Tibial nerve (tissue), 4 donors: ENCODE data around the gene TSHZ1. TPM values are rescaled to one million over a fixed set of nuclear protein-coding genes. Genes with fewer than 3 reads are reported as not detected.

Experiments
- DNase-seq, 2 donors: peaks; one replicate each; pipeline ENCODE4 v3.0.0-alpha.2; 2019; ENCODE audit warnings: low spot score in 2 of 2
- H3K27ac ChIP-seq, 4 donors: fragments of 200-600 bp; sonication (generic) in 3 of 4; one replicate each; pipeline ENCODE4 v1.5.1; 2017 to 2019; ENCODE audit warnings: mild to moderate bottlenecking in 1 of 4
- H3K27me3 ChIP-seq, 2 donors: fragments of 200-600 bp; sonication (generic) in 1 of 2; one replicate each; pipeline versions ENCODE4 v1.5.1 to v1.6.0; 2017 to 2019
- H3K36me3 ChIP-seq, 3 donors: fragments of 200-600 bp; sonication (generic); one replicate each; pipeline ENCODE4 v1.5.1; 2018 to 2019
- H3K4me1 ChIP-seq, 4 donors: fragments of 200-600 bp; sonication (generic) in 3 of 4; one replicate each; pipeline ENCODE4 v1.5.1; 2017 to 2019
- H3K4me3 ChIP-seq, 4 donors: fragments of 200-600 bp; sonication (generic) in 3 of 4; one replicate each; pipeline ENCODE4 v1.5.1; 2017 to 2019; ENCODE audit warnings: mild to moderate bottlenecking in 1 of 4, moderate library complexity in 1 of 4
- H3K9me3 ChIP-seq, 4 donors: fragments of 200-600 bp; sonication (generic) in 3 of 4; one replicate each; pipeline ENCODE4 v1.5.1; 2017 to 2019
- EP300 ChIP-seq, 2 donors: sonication (generic); formaldehyde crosslinking; IDR thresholded peaks; one replicate each; pipeline ENCODE4 v1.6.1; 2017; ENCODE audit warnings: antibody characterized with exemption in 2 of 2, mild to moderate bottlenecking in 1 of 2
- POLR2A ChIP-seq, 2 donors: fragments of 450-650 bp; IDR thresholded peaks; one replicate each; pipeline ENCODE4 v1.6.1; 2017; ENCODE audit warnings: antibody characterized with exemption in 2 of 2, mild to moderate bottlenecking in 2 of 2, moderate library complexity in 2 of 2
- WGBS, 2 donors: methylation state at CpG; one replicate each; pipeline ENCODE4 v1.1.5; 2018; 5-methylcytosine and 5-hydroxymethylcytosine counted together
- total RNA-seq, 4 donors: library from RNA; depleted of rRNA; stranded (reverse); fragments of >200 nt; gene quantifications; one replicate each; pipeline ENCODE4 v1.1.0, GENCODE V29; 2016
- TF ChIP-seq, protein P1 (sequence below), 5 experiments: fragments of 200-600 bp in 3 of 5; fragments of 450-650 bp in 2 of 5; sonication (generic) in 3 of 5; IDR thresholded peaks; one replicate each; pipeline ENCODE4 v1.5.1; 2016 to 2019; ENCODE audit warnings: antibody characterized with exemption in 5 of 5, mild to moderate bottlenecking in 3 of 5, moderate library complexity in 2 of 5

Gene TSHZ1
- total RNA-seq, 4 donors from 2014 or later: 15.6 to 23.7 (median 18.3) TPM

GRCh38 chr18:75282746-75283145 is 72.1 kb downstream of the TSHZ1 start:
- peaks cover 0 to 3% (median 0%) of the 10 kb centered on the region in 4 donors for H3K4me1 ChIP-seq
- H3K27me3 ChIP-seq: no peaks in the 10 kb centered on the region
- H3K36me3 ChIP-seq: peaks cover 0 to 48% (median 5%) of the 10 kb centered on the region in 3 donors
- WGBS, 2 donors: 94 to 96% methylated on average over 12 to 15 of the region's 15 CpGs
- DNase-seq: no peak
- H3K9me3 ChIP-seq: no peaks in the 10 kb centered on the region
- no peak overlapping the region for H3K27ac ChIP-seq
- TF ChIP-seq POLR2A (IDR thresholded peaks at IDR 0.05): no peak
- TF ChIP-seq, protein P1, sequence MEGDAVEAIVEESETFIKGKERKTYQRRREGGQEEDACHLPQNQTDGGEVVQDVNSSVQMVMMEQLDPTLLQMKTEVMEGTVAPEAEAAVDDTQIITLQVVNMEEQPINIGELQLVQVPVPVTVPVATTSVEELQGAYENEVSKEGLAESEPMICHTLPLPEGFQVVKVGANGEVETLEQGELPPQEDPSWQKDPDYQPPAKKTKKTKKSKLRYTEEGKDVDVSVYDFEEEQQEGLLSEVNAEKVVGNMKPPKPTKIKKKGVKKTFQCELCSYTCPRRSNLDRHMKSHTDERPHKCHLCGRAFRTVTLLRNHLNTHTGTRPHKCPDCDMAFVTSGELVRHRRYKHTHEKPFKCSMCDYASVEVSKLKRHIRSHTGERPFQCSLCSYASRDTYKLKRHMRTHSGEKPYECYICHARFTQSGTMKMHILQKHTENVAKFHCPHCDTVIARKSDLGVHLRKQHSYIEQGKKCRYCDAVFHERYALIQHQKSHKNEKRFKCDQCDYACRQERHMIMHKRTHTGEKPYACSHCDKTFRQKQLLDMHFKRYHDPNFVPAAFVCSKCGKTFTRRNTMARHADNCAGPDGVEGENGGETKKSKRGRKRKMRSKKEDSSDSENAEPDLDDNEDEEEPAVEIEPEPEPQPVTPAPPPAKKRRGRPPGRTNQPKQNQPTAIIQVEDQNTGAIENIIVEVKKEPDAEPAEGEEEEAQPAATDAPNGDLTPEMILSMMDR (IDR thresholded peaks at IDR 0.05): no peak
- no peak for TF ChIP-seq EP300 (IDR thresholded peaks at IDR 0.05)
- H3K4me3 ChIP-seq: no peak overlapping the region

DNA sequence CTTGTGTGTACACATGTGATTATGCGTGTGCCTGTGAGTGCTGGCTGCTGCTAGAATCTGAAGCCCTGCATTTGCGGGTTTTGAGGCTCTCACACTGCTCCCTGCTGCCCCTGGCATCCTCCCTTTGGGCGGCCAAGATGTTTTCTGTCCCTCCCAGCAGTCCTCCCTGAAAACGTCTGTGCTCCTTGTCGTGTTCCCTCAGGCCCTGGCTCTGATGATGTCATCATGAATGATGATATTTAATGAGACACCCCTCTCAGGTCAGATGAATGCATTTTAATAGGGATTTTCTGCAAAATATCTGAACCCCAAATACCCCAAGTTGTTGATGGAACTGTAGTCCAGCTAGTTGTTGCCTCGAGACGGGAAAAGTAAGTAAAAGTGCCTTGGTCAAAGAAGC is 73.1 kb downstream of the TSHZ1 start:
- no peaks in the 10 kb centered on the region for H3K9me3 ChIP-seq
- peaks cover 0 to 3% (median 0%) of the 10 kb centered on the region in 4 donors for H3K4me1 ChIP-seq
- H3K27ac ChIP-seq: no peak overlapping the region
- no peak overlapping the region for H3K4me3 ChIP-seq
- no peak for DNase-seq
- TF ChIP-seq EP300 (IDR thresholded peaks at IDR 0.05): no peak
- peaks cover 0 to 55% (median 5%) of the 10 kb centered on the region in 3 donors for H3K36me3 ChIP-seq
- WGBS, 2 donors: 86 to 93% methylated on average over 7 of the region's 7 CpGs
- H3K27me3 ChIP-seq: no peaks in the 10 kb centered on the region

DNA sequence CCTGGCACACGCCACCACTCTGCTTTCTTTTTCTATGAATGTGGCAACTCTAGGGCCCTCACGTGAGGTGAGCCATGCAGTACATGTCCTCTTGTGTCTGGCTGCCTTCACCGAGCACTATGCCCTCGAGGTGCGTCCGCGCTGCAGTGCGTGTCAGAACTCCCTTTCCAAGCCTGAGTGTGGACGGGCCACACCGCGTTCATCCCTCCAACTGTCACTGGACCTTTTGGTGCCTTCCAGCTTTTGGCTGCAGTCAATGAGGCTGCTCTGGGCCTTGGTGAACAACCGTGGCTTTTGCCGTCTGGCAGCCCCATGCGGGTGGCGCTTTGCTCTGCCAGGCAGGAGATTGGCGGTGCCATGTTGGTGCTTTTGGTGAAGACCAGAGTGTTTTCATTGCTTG is 74.0 kb downstream of the TSHZ1 start:
- TF ChIP-seq POLR2A (IDR thresholded peaks at IDR 0.05) (no peak), EP300 (IDR thresholded peaks at IDR 0.05) (no peak)
- TF ChIP-seq, protein P1 (IDR thresholded peaks at IDR 0.05): no peak
- WGBS, 2 donors: 96 to 99% methylated on average over 16 of the region's 16 CpGs

DNA sequence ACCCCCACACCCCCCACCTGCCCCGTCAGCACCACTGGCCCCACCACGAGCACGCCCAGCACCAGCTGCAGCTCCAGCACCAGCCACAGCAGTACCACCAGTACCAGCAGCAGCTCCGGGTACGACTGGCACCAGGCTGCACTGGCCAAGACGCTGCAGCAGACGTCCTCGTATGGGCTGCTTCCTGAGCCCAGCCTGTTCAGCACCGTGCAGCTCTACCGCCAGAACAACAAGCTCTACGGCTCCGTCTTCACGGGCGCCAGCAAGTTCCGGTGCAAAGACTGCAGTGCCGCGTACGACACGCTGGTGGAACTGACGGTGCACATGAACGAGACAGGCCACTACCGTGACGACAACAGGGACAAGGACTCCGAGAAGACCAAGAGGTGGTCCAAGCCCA is 75.3 kb downstream of the TSHZ1 start:
- 96 to 98% methylated on average over 16 to 21 of the region's 24 CpGs for WGBS, 2 donors
- Histone ChIP-seq H3K27me3 (no peaks in the 10 kb centered on the region), H3K4me1 (peaks cover 0 to under 1% (median 0%) of the 10 kb centered on the region in 4 donors), H3K9me3 (no peaks in the 10 kb centered on the region), H3K4me3 (no peak overlapping the region), H3K27ac (no peak overlapping the region), H3K36me3 (peaks cover 0 to 55% (median 5%) of the 10 kb centered on the region in 3 donors)
- TF ChIP-seq POLR2A (IDR thresholded peaks at IDR 0.05) (no peak), EP300 (IDR thresholded peaks at IDR 0.05) (no peak)
- TF ChIP-seq, protein P1 (IDR thresholded peaks at IDR 0.05): no peak
- DNase-seq: no peak

More for the DNA sequence above, 74.0 kb downstream of the TSHZ1 start:
- Histone ChIP-seq H3K4me1 (peaks cover 0 to 3% (median 0%) of the 10 kb centered on the region in 4 donors), H3K4me3 (no peak overlapping the region), H3K36me3 (peaks cover 0 to 55% (median 5%) of the 10 kb centered on the region in 3 donors), H3K27me3 (no peaks in the 10 kb centered on the region), H3K27ac (no peak overlapping the region), H3K9me3 (no peaks in the 10 kb centered on the region)
- no peak for DNase-seq

GRCh38 chr18:75287006-75287405 is 76.4 kb downstream of the TSHZ1 start:
- H3K4me3 ChIP-seq: no peak overlapping the region
- H3K27ac ChIP-seq: no peak overlapping the region
- H3K27me3 ChIP-seq: no peaks in the 10 kb centered on the region
- DNase-seq: no peak
- 91 to 98% methylated on average over 11 to 23 of the region's 23 CpGs for WGBS, 2 donors
- TF ChIP-seq, protein P1 (IDR thresholded peaks at IDR 0.05): no peak
- TF ChIP-seq EP300 (IDR thresholded peaks at IDR 0.05) (no peak), POLR2A (IDR thresholded peaks at IDR 0.05) (no peak)
- no peaks in the 10 kb centered on the region for H3K4me1 ChIP-seq
- no peaks in the 10 kb centered on the region for H3K9me3 ChIP-seq
- H3K36me3 ChIP-seq: peaks cover 0 to 64% (median 5%) of the 10 kb centered on the region in 3 donors

DNA sequence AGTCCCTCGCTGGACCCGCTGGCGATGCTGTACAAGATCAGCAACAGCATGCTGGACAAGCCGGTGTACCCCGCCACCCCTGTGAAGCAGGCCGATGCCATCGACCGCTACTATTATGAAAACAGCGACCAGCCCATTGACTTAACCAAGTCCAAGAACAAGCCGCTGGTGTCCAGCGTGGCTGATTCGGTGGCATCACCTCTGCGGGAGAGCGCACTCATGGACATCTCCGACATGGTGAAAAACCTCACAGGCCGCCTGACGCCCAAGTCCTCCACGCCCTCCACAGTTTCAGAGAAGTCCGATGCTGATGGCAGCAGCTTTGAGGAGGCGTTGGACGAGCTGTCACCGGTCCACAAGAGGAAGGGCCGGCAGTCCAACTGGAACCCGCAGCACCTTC is 77.1 kb downstream of the TSHZ1 start:
- no peaks in the 10 kb centered on the region for H3K4me1 ChIP-seq
- TF ChIP-seq POLR2A (IDR thresholded peaks at IDR 0.05) (no peak), EP300 (IDR thresholded peaks at IDR 0.05) (no peak)
- H3K9me3 ChIP-seq: no peaks in the 10 kb centered on the region
- no peak for DNase-seq
- no peak overlapping the region for H3K27ac ChIP-seq
- peaks cover 0 to 57% (median 5%) of the 10 kb centered on the region in 3 donors for H3K36me3 ChIP-seq
- H3K27me3 ChIP-seq: no peaks in the 10 kb centered on the region
- H3K4me3 ChIP-seq: no peak overlapping the region
- 96 to 98% methylated on average over 18 to 24 of the region's 24 CpGs for WGBS, 2 donors
